ENCODE measurements around the gene UPK3BL2. TPM values are rescaled to one million over a fixed set of nuclear protein-coding genes. Genes with fewer than 3 reads are reported as not detected.
"Not testable (repeated sequence)": the region's sequence is repeated elsewhere in the genome, so short reads cannot be mapped to it uniquely, and the experiment has no call there.

Gene UPK3BL2
- total RNA-seq, 1 donor from 2014 or later: 1.6 TPM

DNA sequence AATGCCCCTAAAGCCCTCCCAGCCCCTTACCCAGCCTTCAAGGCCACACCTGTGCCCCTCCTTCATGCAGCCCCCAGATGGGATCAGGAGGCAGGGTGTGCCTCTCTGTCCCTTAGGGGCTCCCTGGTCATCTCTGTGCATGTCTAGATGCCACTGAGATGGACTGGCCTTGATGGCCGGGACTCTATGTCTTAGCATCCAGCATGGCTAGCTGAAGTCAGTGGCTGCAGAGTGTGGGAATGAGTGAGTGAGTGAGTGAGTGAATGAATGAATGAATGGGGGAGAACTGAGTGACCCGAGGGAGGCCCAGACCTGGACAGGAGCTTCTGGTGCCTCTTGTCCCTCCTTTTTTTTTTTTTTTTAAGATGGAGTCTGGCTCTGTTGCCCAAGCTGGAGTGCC is 11.4 kb downstream of the UPK3BL2 start:
- DNase-seq (ENCODE audit: low spot score in 2 of 2); FAIRE-seq: not testable (repeated sequence)

DNA sequence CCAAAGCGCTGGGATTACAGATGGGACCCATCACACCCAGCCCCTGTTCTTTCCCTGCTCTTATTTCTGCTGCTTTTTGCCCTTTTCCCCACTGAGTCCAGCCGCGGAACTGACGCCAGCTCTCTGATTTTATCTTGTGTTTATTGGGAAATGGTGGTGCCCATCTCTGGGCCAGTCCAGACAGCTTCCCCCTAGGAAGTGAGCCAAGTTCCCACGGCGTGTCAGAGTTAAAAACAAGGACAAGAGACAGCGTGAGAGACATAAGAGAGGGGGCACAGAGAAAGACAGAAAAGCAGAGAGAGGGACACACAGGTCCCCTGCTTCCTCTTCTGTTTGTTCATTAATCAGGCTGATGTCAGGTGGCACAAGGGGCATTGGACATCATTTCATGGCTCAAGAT is 11.9 kb downstream of the UPK3BL2 start:
- not testable (repeated sequence) for DNase-seq (ENCODE audit: low spot score in 2 of 2); FAIRE-seq

DNA sequence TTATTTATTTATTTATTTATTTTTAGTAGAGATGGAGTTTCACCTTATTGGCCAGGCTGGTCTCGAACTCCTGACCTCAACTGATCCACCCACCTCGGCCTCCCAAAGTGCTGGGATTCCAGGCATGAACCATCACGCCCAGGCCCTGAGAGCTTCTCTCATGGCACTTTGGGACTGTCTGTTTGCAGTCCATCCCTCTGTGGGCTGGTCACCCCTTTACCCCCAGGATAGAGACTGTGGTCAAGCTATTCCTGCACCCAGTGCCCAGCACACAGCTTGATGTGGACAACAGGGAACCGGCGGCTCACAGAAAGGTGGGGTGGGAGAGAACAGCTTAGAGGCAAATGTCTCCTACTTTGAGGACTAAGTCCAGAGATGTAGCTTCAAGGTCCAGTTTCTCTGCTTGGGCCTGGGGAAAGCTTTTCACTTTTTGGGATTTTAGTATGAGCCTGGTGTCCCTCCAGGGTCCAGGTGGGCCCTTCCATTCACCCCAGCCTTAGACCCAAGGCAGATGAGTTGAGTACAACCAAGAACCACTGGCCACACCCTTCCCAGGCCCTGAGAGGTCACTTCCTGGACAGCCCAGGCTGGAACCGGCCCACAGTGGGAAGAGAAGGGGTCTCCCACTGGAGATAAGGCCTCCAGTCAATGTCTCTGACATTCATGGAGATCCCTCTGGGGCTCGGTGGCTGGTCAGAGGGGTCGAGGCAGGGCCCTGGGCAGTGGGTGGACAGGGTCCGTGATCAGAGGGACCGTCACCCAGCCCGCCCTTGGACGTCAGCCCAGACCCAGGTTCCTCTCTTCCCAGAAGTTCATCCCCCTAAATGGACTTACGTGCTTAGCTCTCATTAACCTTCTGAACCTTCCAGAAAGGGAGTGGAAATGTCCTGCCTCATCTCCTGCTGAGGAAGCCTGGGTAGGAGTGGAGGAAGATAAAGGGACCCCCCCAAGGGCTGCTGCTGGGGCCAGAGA is 15.4 kb downstream of the UPK3BL2 start:
- DNase-seq (ENCODE audit: low spot score in 2 of 2); FAIRE-seq: not testable (repeated sequence)

DNA sequence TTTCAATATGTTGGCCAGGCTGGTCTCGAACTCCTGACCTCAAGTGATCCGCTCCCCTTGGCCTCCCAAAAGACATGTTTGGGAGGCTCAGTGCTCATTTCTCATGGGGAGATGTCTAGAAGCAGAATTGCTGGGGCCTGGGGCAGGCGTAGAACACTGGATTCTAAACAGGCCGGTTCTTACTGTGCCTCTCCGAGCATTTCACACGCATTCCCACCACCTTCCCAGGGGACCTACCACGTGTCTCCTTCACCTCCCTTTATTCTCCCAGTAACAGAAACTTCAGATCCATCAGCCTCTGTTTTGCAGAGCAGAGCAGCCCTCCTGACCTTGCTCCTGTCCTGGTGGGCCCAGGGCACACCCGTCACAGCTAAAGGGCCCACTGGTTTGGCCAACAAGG is 16.3 kb downstream of the UPK3BL2 start:
- DNase-seq (ENCODE audit: low spot score in 2 of 2); FAIRE-seq: not testable (repeated sequence)

DNA sequence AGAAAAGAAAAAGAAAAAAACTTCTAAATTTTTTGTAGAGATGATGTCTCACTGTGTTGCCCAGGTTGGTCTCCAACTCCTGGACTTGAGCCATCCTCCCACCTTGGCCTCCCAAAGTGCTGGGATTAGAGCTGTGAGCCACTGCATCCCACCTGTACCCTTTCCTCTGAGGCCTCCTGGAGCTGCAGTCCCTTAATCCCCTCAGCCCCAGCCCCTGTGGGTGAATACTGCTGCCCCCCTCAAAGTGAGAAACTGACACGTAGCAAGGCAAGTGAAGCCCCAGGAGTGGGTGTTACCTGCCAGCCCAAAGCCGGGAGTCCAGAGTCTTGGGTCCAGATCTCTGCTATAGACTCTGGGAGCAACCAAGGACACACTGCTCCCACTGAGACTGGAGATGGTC is 18.7 kb downstream of the UPK3BL2 start:
- not testable (repeated sequence) for DNase-seq (ENCODE audit: low spot score in 2 of 2)

DNA sequence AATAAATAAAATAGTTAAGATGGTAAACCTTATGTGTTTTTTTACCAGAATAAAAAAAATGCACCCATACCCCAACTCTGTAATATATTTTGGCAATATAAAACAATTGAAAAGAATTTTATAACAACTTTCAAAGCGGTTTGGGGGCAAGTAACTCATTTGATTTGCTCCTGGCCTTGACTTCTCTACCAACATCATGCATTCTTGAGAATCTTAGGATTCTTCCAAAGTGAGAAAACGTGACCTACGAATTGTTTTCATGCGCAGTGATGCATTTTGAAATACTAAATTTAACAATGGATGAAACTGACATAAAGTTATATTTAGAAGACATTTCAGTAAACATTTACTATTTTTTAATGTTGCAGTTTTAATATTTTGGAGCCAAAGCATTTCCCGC is 22.7 kb downstream of the UPK3BL2 start:
- FAIRE-seq; DNase-seq (ENCODE audit: low spot score in 2 of 2): not testable (repeated sequence)

More for the DNA sequence above, 18.7 kb downstream of the UPK3BL2 start:
- not testable (repeated sequence) for FAIRE-seq

- not testable (repeated sequence) for FAIRE-seq
Observed at GRCh38 chr7:102517550-102518147, 25.8 kb downstream of the UPK3BL2 start, which contains the start of gene RASA4B. RASA4B (minus strand) TSS chr7:102517777; CDS start chr7:102517710, 67 bp downstream.

DNA sequence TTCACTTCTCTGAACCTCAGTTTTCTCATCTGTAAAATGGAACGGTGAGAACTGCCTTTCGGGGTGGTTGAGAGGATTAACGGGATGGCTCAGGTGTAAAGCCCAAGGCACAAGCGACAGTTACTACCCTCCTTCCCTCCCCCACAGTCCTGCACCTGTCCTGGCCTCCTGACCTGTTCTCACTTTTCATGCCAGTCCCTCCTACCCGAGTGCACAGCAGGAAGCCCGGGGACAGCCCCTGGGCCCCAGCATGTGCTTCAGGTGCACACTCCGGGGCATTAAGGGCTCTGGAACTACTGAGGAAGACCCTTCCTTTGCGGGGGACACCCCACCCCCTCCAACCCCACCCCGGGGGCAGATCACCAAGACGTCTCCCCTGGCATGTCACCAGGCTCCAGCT is 26.5 kb downstream of the UPK3BL2 start:
- not testable (repeated sequence) for FAIRE-seq

More at GRCh38 chr7:102517550-102518147, 25.8 kb downstream of the UPK3BL2 start, which contains the start of gene RASA4B:
- DNase-seq (ENCODE audit: low spot score in 2 of 2): not testable (repeated sequence)

DNA sequence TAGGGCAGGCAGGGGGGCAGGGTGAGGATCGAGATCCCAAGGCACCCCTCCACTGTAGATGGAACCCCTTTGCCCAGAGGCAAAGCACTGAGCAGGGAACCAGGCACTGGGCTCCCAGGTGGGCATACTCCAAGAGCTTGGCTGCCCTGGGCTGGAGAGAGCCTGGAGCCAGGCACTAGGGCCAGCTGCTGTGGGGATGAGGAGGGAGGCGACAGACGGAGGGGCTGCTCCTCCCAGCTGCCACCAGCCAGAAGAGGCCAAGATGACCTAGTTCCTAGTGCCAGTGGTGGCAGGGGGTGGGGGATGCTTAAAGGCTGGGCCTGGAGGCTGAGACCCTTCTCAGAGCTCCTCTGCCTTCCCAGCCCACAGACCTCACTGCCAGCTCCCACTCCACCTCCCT is 27.6 kb downstream of the UPK3BL2 start:
- not testable (repeated sequence) for FAIRE-seq

More for the DNA sequence above, 26.5 kb downstream of the UPK3BL2 start:
- not testable (repeated sequence) for DNase-seq (ENCODE audit: low spot score in 2 of 2)

GRCh38 chr7:102514881-102515721 is 28.4 kb downstream of the UPK3BL2 start:
- FAIRE-seq: not testable (repeated sequence)

More for the DNA sequence above, 27.6 kb downstream of the UPK3BL2 start:
- not testable (repeated sequence) for DNase-seq (ENCODE audit: low spot score in 2 of 2)

DNA sequence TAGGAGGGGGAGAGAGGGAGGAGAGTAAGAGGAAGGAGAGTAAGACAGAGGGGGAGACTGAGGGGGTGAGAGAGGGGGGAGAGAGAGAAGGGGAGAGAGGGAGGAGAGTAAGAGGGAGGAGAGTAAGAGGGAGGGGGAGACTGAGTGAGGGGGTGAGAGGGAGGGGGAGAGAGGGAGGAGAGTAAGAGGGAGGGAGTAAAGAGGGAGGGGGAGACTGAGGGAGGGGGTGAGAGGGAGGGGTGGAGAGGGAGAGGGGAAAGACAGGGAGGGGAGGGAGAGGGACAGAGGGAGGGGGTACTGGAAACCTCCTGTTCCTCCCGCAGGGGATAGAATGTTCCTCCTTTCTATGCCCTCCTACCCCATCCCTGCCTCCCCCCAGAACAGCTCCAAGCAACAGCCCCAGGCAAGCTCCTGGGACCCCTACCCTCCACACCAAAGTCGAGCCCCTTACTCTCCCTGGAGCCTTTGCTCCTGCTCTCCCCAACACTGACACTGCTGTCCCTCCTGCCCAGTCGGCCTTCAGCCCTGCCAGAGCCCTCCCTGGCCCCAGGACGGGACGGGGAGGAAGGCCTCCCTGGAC is 30.8 kb downstream of the UPK3BL2 start:
- not testable (repeated sequence) for FAIRE-seq; DNase-seq (ENCODE audit: low spot score in 2 of 2)

More at GRCh38 chr7:102514881-102515721, 28.4 kb downstream of the UPK3BL2 start:
- DNase-seq (ENCODE audit: low spot score in 2 of 2): not testable (repeated sequence)

DNA sequence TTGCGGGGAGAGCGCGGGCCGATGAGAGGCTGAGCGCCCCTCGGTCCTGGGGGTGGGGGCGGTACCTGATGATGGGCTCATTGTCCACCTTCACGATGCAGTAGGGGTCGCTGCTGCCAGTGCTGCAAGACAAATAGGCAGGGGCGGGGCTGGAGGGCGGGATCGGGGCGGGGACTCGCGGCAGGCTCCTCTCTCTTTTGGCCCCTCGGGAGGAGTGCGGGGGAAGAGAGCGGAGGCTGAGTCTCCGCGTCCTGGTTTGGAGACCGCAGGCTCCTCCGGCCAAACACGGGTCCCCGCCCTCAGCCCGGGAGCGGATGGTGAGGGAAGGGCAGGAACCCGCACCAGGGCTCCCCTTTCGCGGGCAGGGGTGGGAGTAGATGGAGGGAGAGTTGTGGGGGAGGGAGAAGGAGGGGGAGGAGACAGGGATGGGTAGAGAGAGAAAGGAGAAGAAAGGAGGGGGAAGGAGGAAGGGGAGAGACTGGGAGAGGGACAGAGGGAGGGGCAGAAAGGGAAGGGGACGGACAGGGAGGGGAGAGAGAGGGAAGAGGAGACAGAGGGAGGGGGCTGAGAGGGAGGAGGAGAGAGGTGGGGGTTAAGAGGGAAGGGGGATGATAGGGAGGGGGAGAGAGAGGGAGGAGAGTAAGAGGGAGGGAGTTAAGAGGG is 31.5 kb downstream of the UPK3BL2 start:
- FAIRE-seq; DNase-seq (ENCODE audit: low spot score in 2 of 2): not testable (repeated sequence)

- not testable (repeated sequence) for DNase-seq (ENCODE audit: low spot score in 2 of 2); FAIRE-seq
Observed at GRCh38 chr7:102510575-102510974, 32.9 kb downstream of the UPK3BL2 start.

- DNase-seq (ENCODE audit: low spot score in 2 of 2); FAIRE-seq: not testable (repeated sequence)
Observed at GRCh38 chr7:102507410-102508088, 35.9 kb downstream of the UPK3BL2 start.

DNA sequence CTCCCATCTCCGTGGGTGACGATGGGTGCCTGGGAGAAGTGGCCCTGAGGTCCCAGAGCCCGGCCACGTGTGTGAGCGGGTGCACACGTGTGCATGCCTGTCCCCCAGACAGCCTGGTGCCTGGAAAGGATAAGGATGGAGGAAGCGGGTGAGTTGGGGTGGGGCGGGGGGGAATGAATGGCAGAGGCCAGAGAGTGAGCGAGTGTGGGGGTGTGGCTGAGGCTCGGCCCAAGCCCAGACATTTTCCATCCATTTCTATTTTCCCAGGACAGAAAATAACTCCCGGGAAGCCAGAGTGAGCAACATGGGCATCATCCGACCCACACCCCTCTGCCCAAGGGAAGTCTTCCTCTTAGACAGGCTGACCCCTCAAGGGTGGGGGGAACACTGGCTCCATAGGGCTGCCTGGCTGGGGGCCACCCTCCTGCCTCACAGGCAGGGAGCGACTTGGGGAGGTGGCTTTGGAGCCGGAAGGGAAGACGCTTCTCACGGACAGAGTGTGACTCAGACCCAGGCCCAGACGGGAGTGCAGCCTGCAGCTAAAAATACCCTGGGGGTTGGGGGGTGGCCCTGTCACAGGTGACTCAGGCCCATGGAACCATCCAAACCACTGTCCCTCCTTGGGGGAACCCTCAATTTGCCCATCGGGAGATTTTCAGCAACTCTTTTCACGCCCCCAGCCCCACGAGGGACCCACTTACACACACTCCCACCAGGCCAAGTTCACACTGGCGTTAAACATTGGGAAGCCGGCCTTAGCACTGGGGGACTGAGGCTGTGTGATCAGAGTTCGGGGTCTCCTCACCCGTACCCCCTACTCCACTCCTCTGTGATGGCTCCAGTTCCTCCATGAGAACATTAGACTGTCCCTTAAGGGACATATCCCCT is 38.0 kb downstream of the UPK3BL2 start:
- not testable (repeated sequence) for FAIRE-seq; DNase-seq (ENCODE audit: low spot score in 2 of 2)

- FAIRE-seq; DNase-seq (ENCODE audit: low spot score in 2 of 2): not testable (repeated sequence)
Observed at GRCh38 chr7:102503141-102503540, 40.4 kb downstream of the UPK3BL2 start.

DNA sequence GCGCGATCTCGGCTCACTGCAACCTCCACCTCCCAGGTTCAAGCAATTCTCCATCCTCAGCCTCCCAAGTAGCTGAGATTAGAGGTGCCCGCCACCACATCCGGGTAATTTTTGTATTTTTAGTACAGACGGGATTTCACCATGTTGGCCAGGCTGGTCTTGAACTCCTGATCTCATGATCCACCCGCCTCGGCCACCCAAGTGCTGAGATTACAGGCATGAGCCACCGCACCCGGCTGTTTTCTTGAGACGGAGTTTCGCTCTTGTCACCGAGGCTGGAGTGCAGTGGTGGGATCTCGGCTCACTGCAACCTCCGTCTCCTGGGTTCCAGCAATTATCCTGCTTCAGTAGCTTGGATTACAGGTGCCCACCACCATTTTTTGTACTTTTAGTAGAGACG is 45.2 kb downstream of the UPK3BL2 start:
- FAIRE-seq; DNase-seq (ENCODE audit: low spot score in 2 of 2): not testable (repeated sequence)

Data from frontal cortex (tissue), 4 donors.